Panc1 (cell line): ENCODE data around the gene TMEM179B. TPM values are rescaled to one million over a fixed set of nuclear protein-coding genes. Genes with fewer than 3 reads are reported as not detected.
"Not testable (repeated sequence)": the region's sequence is repeated elsewhere in the genome, so short reads cannot be mapped to it uniquely, and the experiment has no call there.

Source experiments
- ATAC-seq: fragments of 200-7000 bp; cut with Tn5 transposase; 2 replicates; pipeline ENCODE4 v1.9.1; 2020; ENCODE audit warnings: mild to moderate bottlenecking, moderate library complexity
- BruUV-seq: library from RNA; stranded (reverse); fragments of 400-500 nt; replicated peaks from 2 replicates; lab custom pipeline; 2021; lab: Mats Ljungman, UMichigan
- CTCF ChIA-PET: fragments of 300-600 bp; sonication (Branson Sonifier 250); formaldehyde crosslinking; loops from one replicate; lab custom pipeline; 2022; ENCODE audit warnings: antibody characterized with exemption; lab: Charles Lee
- POLR2A ChIA-PET: fragments of 300-600 bp; sonication (Branson Sonifier 250); formaldehyde crosslinking; loops from one replicate; lab custom pipeline; 2022; ENCODE audit warnings: antibody characterized with exemption; lab: Charles Lee
- DNase-seq: peaks from one replicate; pipeline ENCODE4 v3.0.0-alpha.2; 2010; ENCODE audit warnings: low read depth, low spot score
- H3K27ac ChIP-seq: 2 replicates; pipeline ENCODE4 v1.5.1; 2011; ENCODE audit warnings: mild to moderate bottlenecking, low read length, inconsistent platforms
- H3K27me3 ChIP-seq: fragments of 200-500 bp; sonication (Bioruptor generic); 2 replicates; pipeline ENCODE4 v1.6.0; 2014; ENCODE audit warnings: low read length, inconsistent platforms; ENCODE audit not compliant: control insufficient read depth, insufficient read depth
- H3K36me3 ChIP-seq: fragments of 200-500 bp; sonication (Bioruptor generic); 2 replicates; pipeline ENCODE4 v1.5.1; 2014; ENCODE audit warnings: inconsistent platforms, mild to moderate bottlenecking, low read length, moderate library complexity; ENCODE audit not compliant: control insufficient read depth, insufficient read depth
- H3K4me1 ChIP-seq: 2 replicates; pipeline ENCODE4 v1.5.1; 2011; ENCODE audit warnings: inconsistent platforms, mild to moderate bottlenecking, low read length, moderate library complexity; ENCODE audit not compliant: control insufficient read depth, insufficient read depth
- H3K4me3 ChIP-seq, 2 experiments: 2 replicates each; pipeline ENCODE4 v1.5.1; 2011 to 2012; ENCODE audit warnings: low read depth in 2 of 2, low read length in 2 of 2, mild to moderate bottlenecking in 2 of 2, inconsistent platforms in 1 of 2, moderate library complexity in 1 of 2
- H3K9me3 ChIP-seq: fragments of 200-500 bp; sonication (Bioruptor generic); 2 replicates; pipeline ENCODE4 v1.5.1; 2014; ENCODE audit warnings: low read depth, mild to moderate bottlenecking, inconsistent platforms, low read length, moderate library complexity; ENCODE audit not compliant: control insufficient read depth, insufficient read depth
- CTCF ChIP-seq: fragments of 450-650 bp; IDR thresholded peaks from 2 replicates; pipeline ENCODE4 v1.5.1; 2017; ENCODE audit warnings: mild to moderate bottlenecking
- POLR2AphosphoS5 ChIP-seq: IDR thresholded peaks from 2 replicates; pipeline ENCODE4 v1.6.1; 2012; ENCODE audit warnings: mild to moderate bottlenecking, low read depth, low read length, moderate library complexity
- REST ChIP-seq, 2 experiments: IDR thresholded peaks; 2 replicates each; pipeline ENCODE4 v1.6.1; 2011 to 2012; ENCODE audit warnings: low read depth in 2 of 2, control low read depth in 1 of 2, low read length in 1 of 2, mild to moderate bottlenecking in 1 of 2, moderate library complexity in 1 of 2; ENCODE audit not compliant: insufficient read depth in 1 of 2
- SIN3A ChIP-seq: IDR thresholded peaks from 2 replicates; pipeline ENCODE4 v1.6.1; 2012; ENCODE audit warnings: low read depth, mild to moderate bottlenecking, low read length, moderate library complexity, borderline replicate concordance; ENCODE audit not compliant: insufficient read depth
- TCF7L2 ChIP-seq: IDR thresholded peaks from 2 replicates; pipeline ENCODE4 v1.6.1; 2011; ENCODE audit warnings: mild to moderate bottlenecking, low read depth, low read length, inconsistent platforms
- in situ Hi-C: cut with HindIII; loops from 2 replicates; pipeline ENCODE4 v1.10.0; 2016; ENCODE audit warnings: low sequenced_read_pairs, low pct_unique_long_range_greater_than_20kb
- intact Hi-C: fragments of 100-400 bp; cut with micrococcal nuclease; formaldehyde crosslinking; loops from one replicate; pipeline ENCODE4 v1.10.0; 2022; ENCODE audit not compliant: unreplicated experiment
- total RNA-seq: library from RNA; stranded (reverse); gene quantifications from one replicate; pipeline ENCODE4 v1.2.1, GENCODE V29; 2021; ENCODE audit not compliant: unreplicated experiment

TMEM179B gene
- total RNA-seq, 1 experiment from 2014 or later, result 50.9 TPM

GRCh38 chr11:62749931-62750330 lies 37.3 kb upstream of the TMEM179B start:
- H3K4me3 ChIP-seq, H3K36me3 ChIP-seq, CTCF ChIA-PET, in situ Hi-C loops, BruUV-seq, H3K27me3 ChIP-seq, ATAC-seq, H3K27ac ChIP-seq, H3K4me1 ChIP-seq, DNase-seq, H3K9me3 ChIP-seq: not testable (repeated sequence)
- intact Hi-C loops, result loop anchor here (5.0 kb wide), 1 partner anchor 422 kb away; no protein-coding TSS in a partner anchor
- POLR2A ChIA-PET, result interaction anchor here (0.6 to 0.7 kb wide), 2 partner anchors 90 to 326 kb away, joined by 3 to 14 read pairs; no protein-coding TSS in a partner anchor

GRCh38 chr11:62752177-62752785 lies 34.9 kb upstream of the TMEM179B start:
- in situ Hi-C loops (no loop called here), intact Hi-C loops (loop anchor here (5.0 kb wide), 1 partner anchor 420 kb away; no protein-coding TSS in a partner anchor)
- Histone ChIP-seq H3K27me3 (no peaks in the 10 kb centered on the region), H3K9me3 (no peaks in the 10 kb centered on the region), H3K36me3 (no peaks in the 10 kb centered on the region), H3K4me1 (peaks cover 8% of the 10 kb centered on the region), H3K27ac (no peak overlapping the region), H3K4me3 (no peak overlapping the region)
- no peak for DNase-seq
- CTCF ChIA-PET, result no interaction called here
- ATAC-seq, result no peak
- no peak for TF ChIP-seq CTCF
- TF ChIP-seq TCF7L2, result no peak
- TF ChIP-seq POLR2AphosphoS5, result no peak
- no peak for TF ChIP-seq REST (IDR thresholded peaks at IDR 0.05; ENCODE audit: insufficient read depth in 1 of 2, low read depth in 2 of 2, low read length in 1 of 2)
- POLR2A ChIA-PET, result no interaction called here
- BruUV-seq, result no TSS peak

- TSS peak; percentile 92 for BruUV-seq
- Histone ChIP-seq H3K4me3 (peak overlapping the region; percentile 76 to 87), H3K27ac (peak overlapping the region; percentile 98), H3K36me3 (no peaks in the 10 kb centered on the region), H3K4me1 (peaks cover 8% of the 10 kb centered on the region), H3K9me3 (no peaks in the 10 kb centered on the region), H3K27me3 (no peaks in the 10 kb centered on the region)
- ATAC-seq (peak; percentile 3), DNase-seq (no peak)
- ChIA-PET POLR2A (interaction anchor here (0.6 to 1.6 kb wide), 10 partner anchors 9 to 162 kb away, joined by 3 to 16 read pairs (median 6); partner anchors contain the start of genes HNRNPUL2 and TUT1), CTCF (interaction anchor here (0.6 to 1.2 kb wide), 4 partner anchors 18 to 105 kb away, joined by 3 to 8 read pairs (median 4); partner anchors contain the start of genes LBHD1 and TAF6L)
- intact Hi-C loops (loop anchor here (5.0 kb wide), 1 partner anchor 419 kb away; no protein-coding TSS in a partner anchor), in situ Hi-C loops (no loop called here)
- no peak for TF ChIP-seq CTCF
- TF ChIP-seq REST (IDR thresholded peaks at IDR 0.05; ENCODE audit: insufficient read depth in 1 of 2, low read depth in 2 of 2, low read length in 1 of 2), result no peak
- no peak for TF ChIP-seq POLR2AphosphoS5
- no peak for TF ChIP-seq TCF7L2
- no peak for TF ChIP-seq SIN3A
Observed at GRCh38 chr11:62752994-62753735, 34.0 kb upstream of the TMEM179B start.
